Immature natural killer cell (primary cell): ENCODE measurements around the gene RUNX3. TPM values are rescaled to one million over a fixed set of nuclear protein-coding genes. Genes with fewer than 3 reads are reported as not detected.
"Not testable (repeated sequence)": the region's sequence is repeated elsewhere in the genome, so short reads cannot be mapped to it uniquely, and the experiment has no call there.

Experiments
- DNase-seq, 3 donors: peaks; one replicate each; pipeline ENCODE4 v3.0.0; 2022; ENCODE audit warnings: mixed read lengths in 1 of 3
- H3K27ac Mint-ChIP-seq, 6 donors: one replicate each; pipeline ENCODE4 v1.8.0; 2020; ENCODE audit warnings: mixed read lengths in 6 of 6, mild to moderate bottlenecking in 5 of 6, inconsistent platforms in 4 of 6, moderate library complexity in 3 of 6
- H3K27me3 Mint-ChIP-seq, 3 donors: one replicate each; pipeline ENCODE4 v1.8.0; 2020 to 2021; ENCODE audit warnings: low read depth in 3 of 3, mild to moderate bottlenecking in 3 of 3, mixed read lengths in 3 of 3, moderate library complexity in 3 of 3, inconsistent platforms in 1 of 3
- H3K36me3 Mint-ChIP-seq, 3 donors: one replicate each; pipeline ENCODE4 v1.8.0; 2020; ENCODE audit warnings: mixed read lengths in 3 of 3, inconsistent platforms in 2 of 3, mild to moderate bottlenecking in 2 of 3
- H3K4me1 Mint-ChIP-seq, 2 donors: one replicate each; pipeline ENCODE4 v1.8.0; 2020; ENCODE audit warnings: inconsistent platforms in 2 of 2, mild to moderate bottlenecking in 2 of 2, mixed read lengths in 2 of 2, moderate library complexity in 1 of 2
- H3K4me3 Mint-ChIP-seq, 5 donors: one replicate each; pipeline ENCODE4 v1.8.0; 2020; ENCODE audit warnings: mild to moderate bottlenecking in 5 of 5, mixed read lengths in 5 of 5, inconsistent platforms in 3 of 5, moderate library complexity in 3 of 5
- H3K9me3 Mint-ChIP-seq, 6 donors: one replicate each; pipeline ENCODE4 v1.8.0; 2020; ENCODE audit warnings: mild to moderate bottlenecking in 6 of 6, mixed read lengths in 6 of 6, inconsistent platforms in 4 of 6, moderate library complexity in 3 of 6
- polyA plus RNA-seq, 3 donors: library from polyadenylated mRNA; unstranded; fragments of 300-500 nt; fragmentation: Illumina TruSeq; gene quantifications; one replicate each; pipeline ENCODE4 v1.2.3, GENCODE V29; 2021

Gene RUNX3
- polyA plus RNA-seq, 3 donors from 2014 or later = 83.7 to 132 (median 93.2) TPM

- no peak for DNase-seq
- H3K4me3 Mint-ChIP-seq = no peak overlapping the region
- H3K27me3 Mint-ChIP-seq = peaks cover 3 to 12% (median 7%) of the 10 kb centered on the region in 3 donors
- H3K4me1 Mint-ChIP-seq = peaks cover 34 to 59% of the 10 kb centered on the region in 2 donors
- H3K9me3 Mint-ChIP-seq = peaks cover 0 to 10% (median 1%) of the 10 kb centered on the region in 6 donors
- H3K27ac Mint-ChIP-seq = peak overlapping the region in 1 of 6 donors; percentile 10
- H3K36me3 Mint-ChIP-seq = peaks cover 12 to 49% (median 33%) of the 10 kb centered on the region in 3 donors
Observed at GRCh38 chr1:24892188-24893153, 37.6 kb downstream of the RUNX3 start.

- H3K27me3 Mint-ChIP-seq, DNase-seq, H3K4me3 Mint-ChIP-seq: not testable (repeated sequence)
- Mint-ChIP-seq H3K9me3 (peaks cover 0 to 10% (median 1%) of the 10 kb centered on the region in 6 donors), H3K4me1 (peaks cover 28 to 60% of the 10 kb centered on the region in 2 donors), H3K36me3 (peaks cover 12 to 60% (median 41%) of the 10 kb centered on the region in 3 donors), H3K27ac (peak overlapping the region in 1 of 6 donors; percentile 22)
Observed at GRCh38 chr1:24891367-24891766, 38.7 kb downstream of the RUNX3 start.

- H3K9me3 Mint-ChIP-seq = peaks cover 0 to 10% (median 1%) of the 10 kb centered on the region in 6 donors
- H3K27ac Mint-ChIP-seq = peak overlapping the region in 2 of 6 donors; percentile 24 to 30
- DNase-seq = no peak
- H3K4me3 Mint-ChIP-seq = peak overlapping the region in 1 of 5 donors; percentile 4
- H3K36me3 Mint-ChIP-seq = peaks cover 12 to 65% (median 46%) of the 10 kb centered on the region in 3 donors
- H3K27me3 Mint-ChIP-seq = peaks cover 1 to 4% (median 3%) of the 10 kb centered on the region in 3 donors
- H3K4me1 Mint-ChIP-seq = peaks cover 23 to 59% of the 10 kb centered on the region in 2 donors
Observed at GRCh38 chr1:24890887-24891286, 39.2 kb downstream of the RUNX3 start.

- Mint-ChIP-seq H3K4me1 (peaks cover 21 to 61% of the 10 kb centered on the region in 2 donors), H3K36me3 (peaks cover 17 to 81% (median 56%) of the 10 kb centered on the region in 3 donors), H3K27me3 (peaks cover 3 to 5% (median 4%) of the 10 kb centered on the region in 3 donors), H3K4me3 (peak overlapping the region in 4 of 5 donors; percentile 43 to 71 (median 56)), H3K9me3 (peaks cover 0 to 10% (median 2%) of the 10 kb centered on the region in 6 donors), H3K27ac (peak overlapping the region in 5 of 6 donors; percentile 57 to 72 (median 61))
- DNase-seq = peak in 1 of 3 donors; percentile 3
Observed at GRCh38 chr1:24888971-24889676, 41.0 kb downstream of the RUNX3 start.

- H3K27ac Mint-ChIP-seq = peak overlapping the region in 2 of 6 donors; percentile 58 to 72
- H3K4me1 Mint-ChIP-seq = peaks cover 21 to 62% of the 10 kb centered on the region in 2 donors
- no peak overlapping the region for H3K4me3 Mint-ChIP-seq
- no peak for DNase-seq
- H3K36me3 Mint-ChIP-seq = peaks cover 18 to 78% (median 60%) of the 10 kb centered on the region in 3 donors
- peaks cover 0 to 10% (median 2%) of the 10 kb centered on the region in 6 donors for H3K9me3 Mint-ChIP-seq
- H3K27me3 Mint-ChIP-seq = peaks cover 3 to 4% (median 4%) of the 10 kb centered on the region in 3 donors
Observed at GRCh38 chr1:24888061-24888970, 41.8 kb downstream of the RUNX3 start.

GRCh38 chr1:24886241-24886640, 43.8 kb downstream of the RUNX3 start:
- Mint-ChIP-seq H3K9me3 (peaks cover 0 to 2% (median 0%) of the 10 kb centered on the region in 6 donors), H3K36me3 (peaks cover 9 to 62% (median 46%) of the 10 kb centered on the region in 3 donors), H3K27ac (no peak overlapping the region), H3K4me3 (no peak overlapping the region), H3K27me3 (peaks cover 1 to 4% (median 2%) of the 10 kb centered on the region in 3 donors), H3K4me1 (peaks cover 21 to 57% of the 10 kb centered on the region in 2 donors)
- no peak for DNase-seq

- Mint-ChIP-seq H3K36me3 (peaks cover 9 to 55% (median 45%) of the 10 kb centered on the region in 3 donors), H3K27ac (peak overlapping the region in 1 of 6 donors; percentile 34), H3K27me3 (peaks cover 1 to 4% (median 2%) of the 10 kb centered on the region in 3 donors), H3K4me1 (peaks cover 13 to 49% of the 10 kb centered on the region in 2 donors), H3K9me3 (peaks cover 0 to 2% (median 0%) of the 10 kb centered on the region in 6 donors), H3K4me3 (no peak overlapping the region)
- no peak for DNase-seq
Observed at GRCh38 chr1:24884751-24885150, 45.3 kb downstream of the RUNX3 start.

- Mint-ChIP-seq H3K4me3 (no peak overlapping the region), H3K27ac (no peak overlapping the region), H3K9me3 (peaks cover 0 to 2% (median 0%) of the 10 kb centered on the region in 6 donors), H3K36me3 (peaks cover 9 to 31% (median 30%) of the 10 kb centered on the region in 3 donors), H3K4me1 (peaks cover 0 to 45% of the 10 kb centered on the region in 2 donors), H3K27me3 (peaks cover 0 to 4% (median 0%) of the 10 kb centered on the region in 3 donors)
- no peak for DNase-seq
Observed at GRCh38 chr1:24881034-24881433, 49.0 kb downstream of the RUNX3 start.

GRCh38 chr1:24878775-24879742, 51.0 kb downstream of the RUNX3 start:
- H3K9me3 Mint-ChIP-seq = no peaks in the 10 kb centered on the region
- peaks cover 1 to 33% of the 10 kb centered on the region in 2 donors for H3K4me1 Mint-ChIP-seq
- DNase-seq = no peak
- peak overlapping the region in 2 of 6 donors; percentile 3 to 14 for H3K27ac Mint-ChIP-seq
- no peaks in the 10 kb centered on the region for H3K27me3 Mint-ChIP-seq
- H3K36me3 Mint-ChIP-seq = peaks cover 4 to 20% (median 13%) of the 10 kb centered on the region in 3 donors
- no peak overlapping the region for H3K4me3 Mint-ChIP-seq

GRCh38 chr1:24878045-24878444, 52.0 kb downstream of the RUNX3 start:
- no peak overlapping the region for H3K4me3 Mint-ChIP-seq
- H3K36me3 Mint-ChIP-seq = peaks cover under 1 to 14% (median 12%) of the 10 kb centered on the region in 3 donors
- DNase-seq = no peak
- H3K4me1 Mint-ChIP-seq = peaks cover 2 to 36% of the 10 kb centered on the region in 2 donors
- H3K27ac Mint-ChIP-seq = no peak overlapping the region
- H3K27me3 Mint-ChIP-seq = no peaks in the 10 kb centered on the region
- no peaks in the 10 kb centered on the region for H3K9me3 Mint-ChIP-seq

GRCh38 chr1:24875991-24876506, 54.0 kb downstream of the RUNX3 start:
- Mint-ChIP-seq H3K9me3 (no peaks in the 10 kb centered on the region), H3K27me3 (no peaks in the 10 kb centered on the region), H3K27ac (peak overlapping the region in 2 of 6 donors; percentile 11 to 45), H3K36me3 (peaks cover 0 to 14% (median 9%) of the 10 kb centered on the region in 3 donors), H3K4me3 (no peak overlapping the region), H3K4me1 (peaks cover 20 to 50% of the 10 kb centered on the region in 2 donors)
- DNase-seq = no peak
